Thoracic aorta (tissue), 2 donors: ENCODE results near the gene KCNJ6. TPM values are rescaled to one million over a fixed set of nuclear protein-coding genes. Genes with fewer than 3 reads are reported as not detected.

Experiments used
- ATAC-seq: fragments of 150-250 bp; one replicate; pipeline ENCODE4 v1.8.0; 2017; ENCODE audit warnings: low read depth; ENCODE audit not compliant: insufficient number of reproducible peaks, low FRiP score
- DNase-seq: peaks from one replicate; pipeline ENCODE4 v3.0.0-alpha.2; 2020; ENCODE audit warnings: low spot score
- H3K27ac ChIP-seq, 2 donors: fragments of 200-600 bp; sonication (generic); 1 replicate in 1 of 2; 2 replicates in 1 of 2; pipeline ENCODE4 v1.5.1; 2016; ENCODE audit warnings: mild to moderate bottlenecking in 2 of 2, moderate library complexity in 2 of 2
- H3K27me3 ChIP-seq: fragments of 200-600 bp; sonication (generic); replicated peaks from 2 replicates; pipeline ENCODE4 v1.6.0; 2016; ENCODE audit warnings: mild to moderate bottlenecking; ENCODE audit not compliant: insufficient read depth
- H3K36me3 ChIP-seq: fragments of 200-600 bp; sonication (generic); one replicate; pipeline ENCODE4 v1.5.1; 2016
- H3K4me1 ChIP-seq, 2 donors: fragments of 200-600 bp; sonication (generic); 1 replicate in 1 of 2; 2 replicates in 1 of 2; pipeline versions ENCODE4 v1.5.1 to v1.6.0; 2016; ENCODE audit warnings: low read depth in 2 of 2, mild to moderate bottlenecking in 1 of 2; ENCODE audit not compliant: control insufficient read depth in 1 of 2
- H3K4me3 ChIP-seq: fragments of 200-600 bp; sonication (generic); 2 replicates; pipeline ENCODE4 v1.5.1; 2016; ENCODE audit warnings: mild to moderate bottlenecking
- H3K9me3 ChIP-seq: fragments of 200-600 bp; sonication (generic); 2 replicates; pipeline ENCODE4 v1.5.1; 2016
- CTCF ChIP-seq: fragments of 200-600 bp; sonication (generic); IDR thresholded peaks from one replicate; pipeline ENCODE4 v1.5.1; 2019; ENCODE audit warnings: antibody characterized with exemption
- total RNA-seq, 2 donors: library from RNA; depleted of rRNA; stranded (reverse); fragments of >200 nt; gene quantifications; one replicate each; pipeline versions ENCODE4 v1.1.0 to v1.2.3, GENCODE V29; 2016

KCNJ6 gene
- total RNA-seq, 2 donors from 2014 or later = not detected

- TF ChIP-seq CTCF = no peak
- no peak for ATAC-seq
Observed at GRCh38 chr21:37874904-37875780, 41.1 kb downstream of the KCNJ6 start.

DNA sequence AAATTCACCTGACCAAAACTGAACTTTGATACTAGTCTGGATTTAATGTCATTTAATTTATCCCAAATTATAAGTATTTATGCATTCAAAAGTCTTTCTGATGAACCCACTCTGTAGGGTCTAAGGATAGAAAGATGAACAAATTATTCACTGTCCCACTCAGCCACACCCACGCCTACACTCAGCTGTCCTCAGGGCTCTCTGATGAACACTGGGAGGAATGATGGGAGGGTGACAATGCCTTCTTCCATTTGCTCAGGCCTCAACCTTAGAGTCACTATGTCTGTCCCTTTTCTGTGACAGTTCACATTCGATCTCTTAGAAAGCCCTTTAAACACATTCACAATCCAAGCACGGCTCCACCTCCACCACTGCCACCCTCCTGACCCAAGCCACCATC, 41.8 kb downstream of the KCNJ6 start:
- no peak for TF ChIP-seq CTCF
- no peaks in the 10 kb centered on the region for H3K36me3 ChIP-seq
- H3K4me1 ChIP-seq = no peaks in the 10 kb centered on the region
- H3K27ac ChIP-seq = no peak overlapping the region
- H3K27me3 ChIP-seq = no peaks in the 10 kb centered on the region
- H3K9me3 ChIP-seq = no peaks in the 10 kb centered on the region
- ATAC-seq (no peak), DNase-seq (no peak)
- no peak overlapping the region for H3K4me3 ChIP-seq

More at GRCh38 chr21:37874904-37875780, 41.1 kb downstream of the KCNJ6 start:
- Histone ChIP-seq H3K4me1 (no peaks in the 10 kb centered on the region), H3K9me3 (no peaks in the 10 kb centered on the region), H3K36me3 (no peaks in the 10 kb centered on the region), H3K27me3 (no peaks in the 10 kb centered on the region), H3K4me3 (no peak overlapping the region), H3K27ac (no peak overlapping the region)
- DNase-seq = no peak

- no peak for ATAC-seq
- Histone ChIP-seq H3K36me3 (no peaks in the 10 kb centered on the region), H3K27ac (no peak overlapping the region)
Observed at GRCh38 chr21:37873655-37874054, 42.6 kb downstream of the KCNJ6 start.

DNA sequence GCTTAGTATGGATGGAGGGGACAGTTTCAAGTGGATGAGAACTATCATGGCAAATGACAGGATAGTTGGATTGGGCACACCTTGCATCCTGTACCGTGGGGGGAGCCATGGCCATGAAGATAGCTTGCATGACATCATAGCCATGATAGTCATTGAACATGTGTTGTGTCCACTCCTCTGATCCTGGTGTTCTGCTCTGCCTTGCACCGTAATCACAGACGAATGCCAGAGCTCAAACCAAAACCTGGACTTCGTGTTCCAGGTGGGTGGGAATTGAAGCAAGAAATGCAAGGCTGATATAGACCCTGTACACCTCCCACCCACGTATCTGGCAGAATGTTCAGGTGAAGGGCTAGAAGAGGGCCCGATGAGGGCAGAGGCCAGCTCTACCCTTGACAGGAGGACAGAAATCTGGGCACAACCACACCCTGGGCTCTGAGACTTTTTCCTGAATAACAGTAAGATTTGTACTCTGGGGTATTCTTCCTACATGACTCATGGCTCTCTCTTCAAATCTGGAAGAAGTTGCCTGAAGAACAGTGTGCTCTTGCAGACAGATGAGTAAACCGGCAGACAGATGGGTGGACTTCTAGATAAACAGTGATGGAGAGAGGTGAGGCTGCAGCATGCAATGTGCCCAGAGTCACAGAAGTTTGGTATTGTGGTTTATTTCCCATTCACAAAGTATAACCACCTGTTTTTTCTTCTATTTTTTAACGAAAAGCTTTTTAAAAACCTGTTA, 45.0 kb downstream of the KCNJ6 start:
- Histone ChIP-seq H3K27ac (no peak overlapping the region), H3K36me3 (no peaks in the 10 kb centered on the region), H3K9me3 (no peaks in the 10 kb centered on the region), H3K27me3 (no peaks in the 10 kb centered on the region), H3K4me3 (no peak overlapping the region), H3K4me1 (no peaks in the 10 kb centered on the region)
- ATAC-seq (no peak), DNase-seq (no peak)
- no peak for TF ChIP-seq CTCF

More at GRCh38 chr21:37873655-37874054, 42.6 kb downstream of the KCNJ6 start:
- Histone ChIP-seq H3K4me3 (no peak overlapping the region), H3K4me1 (no peaks in the 10 kb centered on the region), H3K27me3 (no peaks in the 10 kb centered on the region), H3K9me3 (no peaks in the 10 kb centered on the region)
- no peak for TF ChIP-seq CTCF
- DNase-seq = no peak

DNA sequence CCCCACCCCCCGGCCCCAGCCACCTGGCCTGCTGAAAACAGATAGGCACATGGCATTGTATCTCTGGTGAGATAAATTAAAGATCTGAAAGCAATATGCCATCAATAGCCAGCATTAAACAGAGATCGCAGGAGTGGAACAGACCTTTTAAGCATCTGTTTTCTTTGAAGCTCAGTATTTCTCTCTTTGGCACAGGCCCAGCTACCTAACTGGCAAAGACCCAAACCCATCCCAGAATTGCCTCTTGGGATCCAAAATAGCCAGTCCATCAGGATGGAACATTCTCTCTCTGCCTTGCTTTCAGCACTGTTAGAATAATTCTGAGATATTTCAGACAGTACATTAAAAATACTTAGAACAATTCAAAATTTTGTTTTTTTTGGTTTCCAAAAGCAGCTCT, 46.0 kb downstream of the KCNJ6 start:
- Histone ChIP-seq H3K4me1 (no peaks in the 10 kb centered on the region), H3K27me3 (no peaks in the 10 kb centered on the region), H3K27ac (no peak overlapping the region), H3K4me3 (no peak overlapping the region), H3K9me3 (no peaks in the 10 kb centered on the region), H3K36me3 (no peaks in the 10 kb centered on the region)
- TF ChIP-seq CTCF = no peak
- ATAC-seq = no peak
- no peak for DNase-seq
